SK-N-SH treated with all-trans-retinoic acid at 6 μM for 48 hours (cell line): Measurements from ENCODE around the gene LPAR3.

Experiments used
- ATAC-seq: fragments of 200-7000 bp; cut with Tn5 transposase; 3 replicates; pipeline ENCODE4 v1.9.1; 2020; ENCODE audit warnings: mild to moderate bottlenecking, moderate library complexity
- CREB5 ChIP-seq: fragments of 250-450 bp; sonication (Bioruptor Pico); IDR thresholded peaks from 2 replicates; pipeline ENCODE4 v1.5.1; 2020; ENCODE audit warnings: low read depth, mild to moderate bottlenecking, moderate library complexity
- CSDC2 ChIP-seq: fragments of 250-450 bp; sonication (Bioruptor Pico); IDR thresholded peaks from 2 replicates; pipeline ENCODE4 v1.5.0; 2020; ENCODE audit warnings: mild to moderate bottlenecking, moderate library complexity
- ESRRG ChIP-seq: fragments of 250-450 bp; sonication (Bioruptor Pico); IDR thresholded peaks from 2 replicates; pipeline ENCODE4 v1.6.1; 2021; ENCODE audit warnings: mild to moderate bottlenecking
- GLIS3 ChIP-seq: fragments of 250-450 bp; sonication (Bioruptor Pico); IDR thresholded peaks from 2 replicates; pipeline ENCODE4 v1.5.0; 2020; ENCODE audit warnings: mild to moderate bottlenecking, moderate library complexity
- ISL1 ChIP-seq: fragments of 250-450 bp; sonication (Bioruptor Pico); IDR thresholded peaks from 2 replicates; pipeline ENCODE4 v2.1.2; 2022; ENCODE audit warnings: mild to moderate bottlenecking, moderate library complexity
- OSR1 ChIP-seq: fragments of 250-450 bp; sonication (Bioruptor Pico); IDR thresholded peaks from 2 replicates; pipeline ENCODE4 v1.8.0; 2022; ENCODE audit warnings: moderate library complexity, mild to moderate bottlenecking, inconsistent platforms
- POU6F1 ChIP-seq: fragments of 250-450 bp; sonication (Bioruptor Pico); IDR thresholded peaks from 2 replicates; pipeline ENCODE4 v1.8.0; 2021; ENCODE audit warnings: low read depth, mild to moderate bottlenecking, moderate library complexity, borderline replicate concordance
- PPARA ChIP-seq: fragments of 250-450 bp; sonication (Bioruptor Pico); IDR thresholded peaks from 2 replicates; pipeline ENCODE4 v1.5.0; 2020; ENCODE audit warnings: mild to moderate bottlenecking, borderline replicate concordance
- RARB ChIP-seq: fragments of 250-450 bp; sonication (Bioruptor Pico); IDR thresholded peaks from 2 replicates; pipeline ENCODE4 v1.8.0; 2021; ENCODE audit warnings: mild to moderate bottlenecking, moderate library complexity
- SNAI2 ChIP-seq: fragments of 250-450 bp; sonication (Bioruptor Pico); IDR thresholded peaks from 2 replicates; pipeline ENCODE4 v1.5.0; 2020; ENCODE audit warnings: mild to moderate bottlenecking, moderate library complexity
- TCF4 ChIP-seq: fragments of 250-450 bp; sonication (Bioruptor Pico); IDR thresholded peaks from 2 replicates; pipeline ENCODE4 v1.8.0; 2021; ENCODE audit warnings: mild to moderate bottlenecking, moderate library complexity, borderline replicate concordance
- TOX ChIP-seq: fragments of 250-450 bp; sonication (Bioruptor Pico); IDR thresholded peaks from 2 replicates; pipeline ENCODE4 v1.8.0; 2021; ENCODE audit warnings: mild to moderate bottlenecking, moderate library complexity, borderline replicate concordance
- TSHZ2 ChIP-seq: fragments of 250-450 bp; sonication (Bioruptor Pico); IDR thresholded peaks from 2 replicates; pipeline ENCODE4 v1.5.0; 2020; ENCODE audit warnings: mild to moderate bottlenecking, moderate library complexity
- ZC3H10 ChIP-seq: fragments of 250-450 bp; sonication (Bioruptor Pico); IDR thresholded peaks from 2 replicates; pipeline ENCODE4 v1.5.1; 2021; ENCODE audit warnings: mild to moderate bottlenecking, moderate library complexity
- ZFP3 ChIP-seq: fragments of 250-450 bp; sonication (Bioruptor Pico); IDR thresholded peaks from 2 replicates; pipeline ENCODE4 v1.5.0; 2020; ENCODE audit warnings: mild to moderate bottlenecking, moderate library complexity
- ZFP30 ChIP-seq: fragments of 450-650 bp; formaldehyde crosslinking; IDR thresholded peaks from 2 replicates; pipeline ENCODE4 v1.5.0; 2022; ENCODE audit warnings: mild to moderate bottlenecking, moderate library complexity
- ZNF565 ChIP-seq: fragments of 450-650 bp; formaldehyde crosslinking; conservative IDR thresholded peaks from 2 replicates; pipeline ENCODE4 v1.5.0; 2020; ENCODE audit warnings: low read depth, mild to moderate bottlenecking, moderate library complexity
- ZNF70 ChIP-seq: fragments of 450-650 bp; formaldehyde crosslinking; IDR thresholded peaks from 2 replicates; pipeline ENCODE4 v1.5.0; 2020; ENCODE audit warnings: mild to moderate bottlenecking, moderate library complexity
- ZNF8 ChIP-seq: fragments of 450-650 bp; formaldehyde crosslinking; IDR thresholded peaks from 2 replicates; pipeline ENCODE4 v1.5.0; 2020; ENCODE audit warnings: mild to moderate bottlenecking, moderate library complexity
- TF ChIP-seq, protein P1 (sequence below): fragments of 250-450 bp; sonication (Bioruptor Pico); IDR thresholded peaks from 2 replicates; pipeline ENCODE4 v1.8.0; 2020; ENCODE audit warnings: mild to moderate bottlenecking, moderate library complexity, borderline replicate concordance

The LPAR3 gene

DNA sequence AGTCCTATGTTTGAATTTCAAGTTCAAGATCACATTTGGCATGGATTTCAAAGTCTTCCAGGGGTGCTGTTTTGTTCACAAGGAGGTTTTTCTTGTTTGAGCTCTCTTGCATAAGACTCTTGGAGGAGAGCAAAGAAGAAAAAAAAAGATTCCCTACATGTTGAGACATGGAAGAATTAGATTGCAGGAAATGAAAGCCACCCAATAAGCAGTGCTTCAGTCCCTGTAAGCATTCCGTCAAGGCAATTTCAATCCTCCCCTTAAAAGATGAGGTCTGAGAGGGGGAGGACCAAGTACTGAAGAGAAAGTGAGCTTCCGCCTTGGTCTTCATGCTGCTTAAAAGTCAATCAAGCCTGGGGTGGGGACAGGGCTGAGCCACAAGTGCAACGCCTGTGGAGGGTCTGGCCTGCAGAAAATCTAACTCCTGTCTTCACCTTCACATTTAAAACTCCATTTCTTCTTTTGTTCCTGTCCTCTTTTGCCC, 50.2 kb downstream of the LPAR3 start (continued):
- no peak for TF ChIP-seq ZNF565 (CRISPR knock-in tag)
- TF ChIP-seq SNAI2 (CRISPR knock-in tag) = no peak
- TF ChIP-seq TOX (CRISPR knock-in tag) = no peak

GRCh38 chr1:84841971-84842370, 51.0 kb downstream of the LPAR3 start:
- no peak for ATAC-seq

DNA sequence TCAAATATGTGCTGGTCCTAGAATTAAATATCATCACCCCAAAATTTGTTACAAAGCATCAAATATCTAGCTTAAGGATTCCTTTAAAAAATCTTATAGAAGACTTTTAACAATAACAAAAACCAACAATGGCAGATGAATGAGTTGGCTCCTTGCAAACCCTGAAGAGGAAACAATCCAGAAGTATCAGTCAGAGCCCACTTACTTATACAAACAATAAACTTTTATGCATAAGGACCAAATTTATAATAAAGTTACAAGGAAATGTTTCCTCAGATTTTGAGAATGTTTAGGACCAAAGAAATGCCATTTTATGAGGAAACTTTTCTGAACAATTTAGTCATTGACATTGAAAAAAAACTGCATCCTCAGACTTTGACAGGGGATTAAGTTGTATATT, 52.7 kb downstream of the LPAR3 start:
- no peak for ATAC-seq
- TF ChIP-seq CSDC2 (CRISPR knock-in tag) (no peak), OSR1 (CRISPR knock-in tag) (no peak), ZNF8 (CRISPR knock-in tag) (no peak), ZNF70 (CRISPR knock-in tag) (no peak), CREB5 (no peak), ZFP3 (CRISPR knock-in tag) (no peak), POU6F1 (CRISPR knock-in tag) (no peak), RARB (CRISPR knock-in tag) (no peak), PPARA (CRISPR knock-in tag) (no peak), SNAI2 (CRISPR knock-in tag) (no peak), ZFP30 (CRISPR knock-in tag) (no peak), ISL1 (CRISPR knock-in tag) (no peak)

More at GRCh38 chr1:84841971-84842370, 51.0 kb downstream of the LPAR3 start:
- TF ChIP-seq TCF4 (CRISPR knock-in tag) (no peak), GLIS3 (CRISPR knock-in tag) (no peak), POU6F1 (CRISPR knock-in tag) (no peak), RARB (CRISPR knock-in tag) (no peak), ESRRG (CRISPR knock-in tag) (no peak), SNAI2 (CRISPR knock-in tag) (no peak), ZNF8 (CRISPR knock-in tag) (no peak), ZFP3 (CRISPR knock-in tag) (no peak), OSR1 (CRISPR knock-in tag) (no peak), PPARA (CRISPR knock-in tag) (no peak), TOX (CRISPR knock-in tag) (no peak), ZNF70 (CRISPR knock-in tag) (no peak), ZC3H10 (no peak), ZFP30 (CRISPR knock-in tag) (no peak), CSDC2 (CRISPR knock-in tag) (no peak), TSHZ2 (no peak), CREB5 (no peak), ZNF565 (CRISPR knock-in tag) (no peak)
- TF ChIP-seq, protein P1, sequence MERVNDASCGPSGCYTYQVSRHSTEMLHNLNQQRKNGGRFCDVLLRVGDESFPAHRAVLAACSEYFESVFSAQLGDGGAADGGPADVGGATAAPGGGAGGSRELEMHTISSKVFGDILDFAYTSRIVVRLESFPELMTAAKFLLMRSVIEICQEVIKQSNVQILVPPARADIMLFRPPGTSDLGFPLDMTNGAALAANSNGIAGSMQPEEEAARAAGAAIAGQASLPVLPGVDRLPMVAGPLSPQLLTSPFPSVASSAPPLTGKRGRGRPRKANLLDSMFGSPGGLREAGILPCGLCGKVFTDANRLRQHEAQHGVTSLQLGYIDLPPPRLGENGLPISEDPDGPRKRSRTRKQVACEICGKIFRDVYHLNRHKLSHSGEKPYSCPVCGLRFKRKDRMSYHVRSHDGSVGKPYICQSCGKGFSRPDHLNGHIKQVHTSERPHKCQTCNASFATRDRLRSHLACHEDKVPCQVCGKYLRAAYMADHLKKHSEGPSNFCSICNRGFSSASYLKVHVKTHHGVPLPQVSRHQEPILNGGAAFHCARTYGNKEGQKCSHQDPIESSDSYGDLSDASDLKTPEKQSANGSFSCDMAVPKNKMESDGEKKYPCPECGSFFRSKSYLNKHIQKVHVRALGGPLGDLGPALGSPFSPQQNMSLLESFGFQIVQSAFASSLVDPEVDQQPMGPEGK = no peak
